Activated CD4-positive, alpha-beta T cell treated with anti-CD3 and anti-CD28 coated beads, Interleukin-2, amount 10 ng/mL, durations not matched to agents 24 days and 14 days (primary cell): ENCODE measurements around the gene S100G. TPM values are rescaled to one million over a fixed set of nuclear protein-coding genes. Genes with fewer than 3 reads are reported as not detected.

Source experiments
- DNase-seq: peaks from one replicate; pipeline ENCODE4 v3.0.0; 2022
- H3K27ac Mint-ChIP-seq: one replicate; pipeline ENCODE4 v1.8.0; 2022; ENCODE audit warnings: mild to moderate bottlenecking, mixed read lengths
- H3K27me3 Mint-ChIP-seq: one replicate; pipeline ENCODE4 v1.8.0; 2022; ENCODE audit warnings: mixed read lengths
- H3K36me3 Mint-ChIP-seq: one replicate; pipeline ENCODE4 v1.8.0; 2022; ENCODE audit warnings: low read depth, mild to moderate bottlenecking, mixed read lengths
- H3K4me1 Mint-ChIP-seq: one replicate; pipeline ENCODE4 v1.8.0; 2021; ENCODE audit warnings: mixed read lengths
- H3K4me3 Mint-ChIP-seq: one replicate; pipeline ENCODE4 v1.8.0; 2022; ENCODE audit warnings: mild to moderate bottlenecking, moderate library complexity, mixed read lengths
- H3K9me3 Mint-ChIP-seq: one replicate; pipeline ENCODE4 v1.8.0; 2021; ENCODE audit warnings: mixed read lengths
- intact Hi-C: fragments of 100-400 bp; cut with micrococcal nuclease; formaldehyde crosslinking; loops from one replicate; pipeline ENCODE4 v1.15.1; 2023
- total RNA-seq: library from RNA; stranded (reverse); gene quantifications from 2 replicates; pipeline ENCODE4 v1.2.3, GENCODE V29; 2022

Gene S100G
- total RNA-seq, 1 donor from 2014 or later: not detected

- H3K9me3 Mint-ChIP-seq: no peaks in the 10 kb centered on the region
- no peaks in the 10 kb centered on the region for H3K27me3 Mint-ChIP-seq
- DNase-seq: no peak
- intact Hi-C loops: no loop called here
- H3K27ac Mint-ChIP-seq: no peak overlapping the region
- H3K4me3 Mint-ChIP-seq: no peak overlapping the region
- peaks cover 4% of the 10 kb centered on the region for H3K36me3 Mint-ChIP-seq
- H3K4me1 Mint-ChIP-seq: no peaks in the 10 kb centered on the region
Observed at GRCh38 chrX:16662402-16662801, 12.4 kb downstream of the S100G start.

DNA sequence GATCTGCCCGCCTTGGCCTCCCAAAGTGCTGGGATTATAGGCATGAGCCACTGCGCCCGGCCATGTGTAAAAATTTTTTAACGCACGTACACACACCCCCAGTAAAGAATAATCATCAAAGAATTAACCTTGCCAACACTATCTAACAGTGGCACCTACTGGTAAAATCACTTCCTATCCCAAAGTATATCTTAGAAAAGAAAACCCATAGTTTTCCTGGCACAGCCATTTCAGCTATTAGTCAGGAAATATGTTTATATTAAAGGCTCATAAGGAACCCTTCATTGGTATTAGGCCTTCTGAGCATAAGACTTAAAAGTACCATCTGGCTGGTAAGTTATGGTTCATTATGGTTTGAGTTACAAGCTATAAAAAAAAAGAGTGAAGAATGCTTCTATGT lies 14.1 kb downstream of the S100G start:
- no peaks in the 10 kb centered on the region for H3K9me3 Mint-ChIP-seq

GRCh38 chrX:16664626-16665025 lies 14.7 kb downstream of the S100G start:
- no peak for DNase-seq
- no peak overlapping the region for H3K27ac Mint-ChIP-seq
- H3K27me3 Mint-ChIP-seq: no peaks in the 10 kb centered on the region
- no peaks in the 10 kb centered on the region for H3K9me3 Mint-ChIP-seq
- no peaks in the 10 kb centered on the region for H3K4me1 Mint-ChIP-seq
- intact Hi-C loops: no loop called here
- no peak overlapping the region for H3K4me3 Mint-ChIP-seq
- H3K36me3 Mint-ChIP-seq: peaks cover 4% of the 10 kb centered on the region

More for the DNA sequence above, 14.1 kb downstream of the S100G start:
- Mint-ChIP-seq H3K4me3 (no peak overlapping the region), H3K27ac (no peak overlapping the region), H3K4me1 (no peaks in the 10 kb centered on the region), H3K27me3 (no peaks in the 10 kb centered on the region), H3K36me3 (peaks cover 4% of the 10 kb centered on the region)
- intact Hi-C loops: no loop called here
- no peak for DNase-seq

GRCh38 chrX:16665089-16665488 lies 15.1 kb downstream of the S100G start:
- H3K4me1 Mint-ChIP-seq: no peaks in the 10 kb centered on the region
- no peak overlapping the region for H3K27ac Mint-ChIP-seq
- H3K4me3 Mint-ChIP-seq: no peak overlapping the region
- peaks cover 4% of the 10 kb centered on the region for H3K36me3 Mint-ChIP-seq
- no peaks in the 10 kb centered on the region for H3K9me3 Mint-ChIP-seq
- no peaks in the 10 kb centered on the region for H3K27me3 Mint-ChIP-seq
- DNase-seq: no peak
- intact Hi-C loops: no loop called here

GRCh38 chrX:16666541-16666940 lies 16.6 kb downstream of the S100G start:
- intact Hi-C loops: no loop called here

GRCh38 chrX:16671005-16671404 lies 21.0 kb downstream of the S100G start:
- Mint-ChIP-seq H3K27ac (no peak overlapping the region), H3K27me3 (no peaks in the 10 kb centered on the region), H3K4me3 (no peak overlapping the region), H3K4me1 (no peaks in the 10 kb centered on the region), H3K9me3 (no peaks in the 10 kb centered on the region), H3K36me3 (peaks cover 2% of the 10 kb centered on the region)
- peak; percentile 70 for DNase-seq
- intact Hi-C loops: loop anchor here (2.0 to 10.0 kb wide), 2 partner anchors 226 to 546 kb away; partner anchors contain the start of gene GRPR

More at GRCh38 chrX:16666541-16666940, 16.6 kb downstream of the S100G start:
- H3K36me3 Mint-ChIP-seq: peaks cover 4% of the 10 kb centered on the region
- no peaks in the 10 kb centered on the region for H3K4me1 Mint-ChIP-seq
- no peak for DNase-seq
- no peak overlapping the region for H3K4me3 Mint-ChIP-seq
- H3K27ac Mint-ChIP-seq: no peak overlapping the region
- H3K9me3 Mint-ChIP-seq: no peaks in the 10 kb centered on the region
- no peaks in the 10 kb centered on the region for H3K27me3 Mint-ChIP-seq

DNA sequence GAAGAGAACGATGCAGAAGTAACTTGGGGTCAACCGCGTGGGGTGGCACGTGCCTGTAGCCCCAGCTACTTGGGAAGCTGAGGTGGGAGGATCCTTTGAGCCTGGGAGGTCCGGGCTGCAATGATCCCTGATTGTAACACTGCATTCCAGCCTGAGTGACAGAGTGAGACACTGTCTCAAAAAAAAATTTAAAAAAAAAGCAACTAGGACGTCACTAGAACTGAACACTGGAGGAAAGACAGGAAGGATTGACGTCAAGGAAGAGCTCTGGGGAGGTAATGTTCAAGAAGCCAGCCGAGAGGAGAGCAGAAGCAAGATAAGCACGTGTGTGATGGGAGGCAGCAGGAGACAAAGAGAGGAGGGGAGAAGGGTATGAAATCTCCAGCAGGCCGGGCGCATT lies 28.7 kb downstream of the S100G start:
- H3K9me3 Mint-ChIP-seq: no peaks in the 10 kb centered on the region
- H3K27ac Mint-ChIP-seq: no peak overlapping the region
- H3K27me3 Mint-ChIP-seq: no peaks in the 10 kb centered on the region
- H3K4me3 Mint-ChIP-seq: no peak overlapping the region
- no peaks in the 10 kb centered on the region for H3K4me1 Mint-ChIP-seq
- intact Hi-C loops: loop anchor here (10.0 kb wide), 1 partner anchor 554 kb away; the partner anchor contains the start of gene GRPR
- DNase-seq: no peak
- H3K36me3 Mint-ChIP-seq: peaks cover 10% of the 10 kb centered on the region

GRCh38 chrX:16683007-16683664 lies 33.2 kb downstream of the S100G start:
- Mint-ChIP-seq H3K27me3 (no peaks in the 10 kb centered on the region), H3K27ac (no peak overlapping the region), H3K36me3 (peaks cover 6% of the 10 kb centered on the region), H3K4me1 (no peaks in the 10 kb centered on the region), H3K4me3 (no peak overlapping the region), H3K9me3 (no peaks in the 10 kb centered on the region)
- intact Hi-C loops: no loop called here
- no peak for DNase-seq

DNA sequence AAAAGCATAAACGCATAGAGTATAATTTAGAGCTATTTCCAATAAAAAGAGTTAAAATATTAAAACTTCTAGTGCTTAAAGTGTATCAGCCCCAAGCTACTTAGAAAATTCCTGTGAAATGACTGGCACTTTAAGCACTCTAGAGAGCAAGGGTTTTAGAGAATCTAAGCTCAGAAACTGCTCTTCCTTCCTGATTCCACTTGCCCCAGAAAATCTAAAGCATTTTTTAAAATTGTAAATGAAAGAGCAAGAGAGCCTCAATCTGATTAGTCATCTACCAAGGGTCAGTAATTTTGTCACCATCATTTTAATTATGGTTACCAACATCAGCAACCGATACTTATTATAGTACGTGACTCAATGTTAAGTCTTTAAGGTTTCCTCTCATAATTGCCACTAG lies 37.6 kb downstream of the S100G start:
- Mint-ChIP-seq H3K27ac (no peak overlapping the region), H3K9me3 (no peaks in the 10 kb centered on the region), H3K4me3 (no peak overlapping the region), H3K36me3 (no peaks in the 10 kb centered on the region), H3K27me3 (no peaks in the 10 kb centered on the region), H3K4me1 (no peaks in the 10 kb centered on the region)
- intact Hi-C loops: no loop called here
- DNase-seq: no peak

DNA sequence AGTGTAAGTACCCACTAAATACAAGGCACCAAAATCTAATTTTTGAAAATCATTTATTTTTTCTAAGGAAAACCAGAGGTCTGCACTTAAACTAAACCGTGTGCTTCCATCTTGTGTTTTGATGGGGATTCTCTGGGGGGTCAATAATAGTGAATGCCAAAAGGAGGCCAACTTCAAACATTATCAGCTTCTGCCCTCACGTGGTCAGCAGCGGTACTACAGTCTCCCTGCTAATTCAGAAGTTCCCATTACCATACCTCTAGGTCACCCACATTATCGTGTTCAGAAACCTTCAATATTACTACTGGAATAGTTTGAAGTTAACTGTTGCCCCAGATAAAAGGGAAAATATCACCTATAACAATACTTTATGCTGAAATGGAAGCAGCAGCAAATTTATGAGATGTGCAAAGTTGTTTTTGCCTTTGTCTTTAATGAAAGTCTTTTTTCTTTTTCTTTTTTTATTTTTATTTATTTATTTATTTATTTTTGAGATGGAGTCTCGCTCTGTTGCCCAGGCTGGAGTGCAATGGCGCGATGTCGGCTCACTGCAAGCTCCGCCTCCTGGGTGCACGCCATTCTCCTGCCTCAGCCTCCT lies 45.2 kb downstream of the S100G start:
- no peaks in the 10 kb centered on the region for H3K9me3 Mint-ChIP-seq
- no peak overlapping the region for H3K27ac Mint-ChIP-seq
- peaks cover 2% of the 10 kb centered on the region for H3K36me3 Mint-ChIP-seq
- peak; percentile 86 for DNase-seq
- H3K27me3 Mint-ChIP-seq: no peaks in the 10 kb centered on the region
- no peak overlapping the region for H3K4me3 Mint-ChIP-seq
- H3K4me1 Mint-ChIP-seq: no peaks in the 10 kb centered on the region
- intact Hi-C loops: loop anchor here (10.0 kb wide), 2 partner anchors 260 to 1200 kb away; partner anchors contain the start of gene PIR

DNA sequence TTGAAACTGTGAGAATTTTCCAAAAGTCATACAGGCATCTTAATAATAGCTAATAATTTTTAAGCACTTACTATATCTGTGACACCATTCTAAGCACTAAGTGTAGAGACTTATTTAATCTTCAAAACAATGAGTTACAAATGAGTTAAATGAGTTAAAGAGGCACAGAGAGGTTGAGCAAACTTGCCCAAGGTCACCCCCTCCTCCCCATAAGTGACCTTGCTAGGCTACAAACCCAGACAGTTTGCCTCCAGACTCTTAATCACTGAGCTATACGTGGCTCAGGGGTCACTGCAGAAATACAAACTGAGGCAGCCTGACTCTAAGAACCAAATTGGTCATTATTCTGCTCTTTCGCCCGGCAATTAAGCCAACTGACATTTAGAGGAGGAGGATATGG lies 47.0 kb downstream of the S100G start:
- Mint-ChIP-seq H3K27ac (no peak overlapping the region), H3K27me3 (no peaks in the 10 kb centered on the region), H3K9me3 (no peaks in the 10 kb centered on the region), H3K36me3 (peaks cover 2% of the 10 kb centered on the region), H3K4me1 (no peaks in the 10 kb centered on the region), H3K4me3 (no peak overlapping the region)
- no peak for DNase-seq
- intact Hi-C loops: loop anchor here (10.0 kb wide), 2 partner anchors 262 to 1202 kb away; partner anchors contain the start of gene PIR

DNA sequence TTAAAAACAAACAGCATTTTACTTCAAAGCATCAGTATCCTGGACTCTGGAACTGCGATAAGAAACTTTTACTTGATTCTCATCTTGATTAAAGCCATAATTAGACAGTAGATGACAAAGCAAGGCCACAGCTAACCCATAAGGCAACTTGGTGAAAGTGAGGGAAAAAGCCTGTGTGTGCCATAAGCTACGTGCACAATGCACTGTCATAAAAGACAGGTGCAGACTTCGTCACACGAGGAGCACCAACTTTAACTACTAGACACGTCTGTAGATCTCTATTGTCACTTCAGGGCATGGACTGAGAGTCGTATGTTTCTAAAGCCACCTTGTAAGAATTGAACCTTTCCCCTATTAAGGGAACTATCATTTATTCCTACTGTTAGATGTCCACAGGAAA lies 49.4 kb downstream of the S100G start:
- no peaks in the 10 kb centered on the region for H3K4me1 Mint-ChIP-seq
- intact Hi-C loops: loop anchor here (10.0 kb wide), 2 partner anchors 265 to 1205 kb away; partner anchors contain the start of gene PIR
- H3K27me3 Mint-ChIP-seq: no peaks in the 10 kb centered on the region

GRCh38 chrX:16700734-16701133 lies 50.8 kb downstream of the S100G start:
- no peak overlapping the region for H3K4me3 Mint-ChIP-seq
- no peaks in the 10 kb centered on the region for H3K27me3 Mint-ChIP-seq
- H3K36me3 Mint-ChIP-seq: no peaks in the 10 kb centered on the region
- H3K9me3 Mint-ChIP-seq: no peaks in the 10 kb centered on the region
- no peak for DNase-seq
- H3K4me1 Mint-ChIP-seq: no peaks in the 10 kb centered on the region
- no peak overlapping the region for H3K27ac Mint-ChIP-seq
- intact Hi-C loops: no loop called here

More for the DNA sequence above, 49.4 kb downstream of the S100G start:
- H3K36me3 Mint-ChIP-seq: no peaks in the 10 kb centered on the region
- H3K27ac Mint-ChIP-seq: no peak overlapping the region
- H3K4me3 Mint-ChIP-seq: no peak overlapping the region
- H3K9me3 Mint-ChIP-seq: no peaks in the 10 kb centered on the region
- no peak for DNase-seq

- intact Hi-C loops: no loop called here
- H3K36me3 Mint-ChIP-seq: no peaks in the 10 kb centered on the region
- H3K4me1 Mint-ChIP-seq: no peaks in the 10 kb centered on the region
- no peaks in the 10 kb centered on the region for H3K27me3 Mint-ChIP-seq
- no peak overlapping the region for H3K27ac Mint-ChIP-seq
- no peak overlapping the region for H3K4me3 Mint-ChIP-seq
- no peaks in the 10 kb centered on the region for H3K9me3 Mint-ChIP-seq
- DNase-seq: no peak
Observed at GRCh38 chrX:16702700-16703599, 53.0 kb downstream of the S100G start.
